Activated CD4-positive, alpha-beta T cell treated with anti-CD3 and anti-CD28 coated beads, Interleukin-2, amount 10 ng/mL, durations not matched to agents 24 days and 14 days (primary cell): Measurements from ENCODE around the gene KRTAP10-4. TPM values are rescaled to one million over a fixed set of nuclear protein-coding genes. Genes with fewer than 3 reads are reported as not detected.
"Not testable (repeated sequence)": the region's sequence is repeated elsewhere in the genome, so short reads cannot be mapped to it uniquely, and the experiment has no call there.

ENCODE experiments used
- DNase-seq: peaks from one replicate; pipeline ENCODE4 v3.0.0; 2022
- H3K27ac Mint-ChIP-seq: one replicate; pipeline ENCODE4 v1.8.0; 2022; ENCODE audit warnings: mild to moderate bottlenecking, mixed read lengths
- H3K27me3 Mint-ChIP-seq: one replicate; pipeline ENCODE4 v1.8.0; 2022; ENCODE audit warnings: mixed read lengths
- H3K36me3 Mint-ChIP-seq: one replicate; pipeline ENCODE4 v1.8.0; 2022; ENCODE audit warnings: low read depth, mild to moderate bottlenecking, mixed read lengths
- H3K4me1 Mint-ChIP-seq: one replicate; pipeline ENCODE4 v1.8.0; 2021; ENCODE audit warnings: mixed read lengths
- H3K4me3 Mint-ChIP-seq: one replicate; pipeline ENCODE4 v1.8.0; 2022; ENCODE audit warnings: mild to moderate bottlenecking, moderate library complexity, mixed read lengths
- H3K9me3 Mint-ChIP-seq: one replicate; pipeline ENCODE4 v1.8.0; 2021; ENCODE audit warnings: mixed read lengths
- intact Hi-C: fragments of 100-400 bp; cut with micrococcal nuclease; formaldehyde crosslinking; loops from one replicate; pipeline ENCODE4 v1.15.1; 2023
- total RNA-seq: library from RNA; stranded (reverse); gene quantifications from 2 replicates; pipeline ENCODE4 v1.2.3, GENCODE V29; 2022

Gene KRTAP10-4
- total RNA-seq, 1 donor from 2014 or later, result not detected

GRCh38 chr21:44547656-44548331, 25.7 kb upstream of the KRTAP10-4 start:
- Mint-ChIP-seq H3K36me3 (peaks cover 18% of the 10 kb centered on the region), H3K27me3 (no peaks in the 10 kb centered on the region), H3K27ac (peak overlapping the region; percentile 80), H3K4me1 (peaks cover 13% of the 10 kb centered on the region), H3K9me3 (peaks cover 19% of the 10 kb centered on the region), H3K4me3 (peak overlapping the region; percentile 60)
- intact Hi-C loops, result no loop called here
- DNase-seq, result peak; percentile 64

GRCh38 chr21:44548381-44548780, 25.1 kb upstream of the KRTAP10-4 start:
- no peaks in the 10 kb centered on the region for H3K27me3 Mint-ChIP-seq
- H3K4me3 Mint-ChIP-seq, result no peak overlapping the region
- peaks cover 19% of the 10 kb centered on the region for H3K9me3 Mint-ChIP-seq
- peaks cover 18% of the 10 kb centered on the region for H3K36me3 Mint-ChIP-seq
- intact Hi-C loops, result no loop called here
- peaks cover 13% of the 10 kb centered on the region for H3K4me1 Mint-ChIP-seq
- H3K27ac Mint-ChIP-seq, result no peak overlapping the region
- DNase-seq, result no peak

- H3K27ac Mint-ChIP-seq, result no peak overlapping the region
- H3K36me3 Mint-ChIP-seq, result peaks cover 18% of the 10 kb centered on the region
- H3K4me3 Mint-ChIP-seq, result no peak overlapping the region
- H3K27me3 Mint-ChIP-seq, result no peaks in the 10 kb centered on the region
- peaks cover 13% of the 10 kb centered on the region for H3K4me1 Mint-ChIP-seq
- no peak for DNase-seq
- intact Hi-C loops, result no loop called here
- H3K9me3 Mint-ChIP-seq, result peaks cover 19% of the 10 kb centered on the region
Measured at GRCh38 chr21:44548922-44549321, 24.6 kb upstream of the KRTAP10-4 start.

- Mint-ChIP-seq H3K27me3 (peaks cover 1% of the 10 kb centered on the region), H3K4me3 (no peak overlapping the region), H3K36me3 (peaks cover 18% of the 10 kb centered on the region), H3K27ac (no peak overlapping the region), H3K9me3 (peaks cover 19% of the 10 kb centered on the region), H3K4me1 (peaks cover 13% of the 10 kb centered on the region)
- DNase-seq, result no peak
- intact Hi-C loops, result no loop called here
Measured at GRCh38 chr21:44549525-44550211, 23.9 kb upstream of the KRTAP10-4 start.

- Mint-ChIP-seq H3K9me3 (peaks cover 19% of the 10 kb centered on the region), H3K4me1 (peaks cover 13% of the 10 kb centered on the region), H3K36me3 (peaks cover 18% of the 10 kb centered on the region)
- H3K4me3 Mint-ChIP-seq, H3K27ac Mint-ChIP-seq, DNase-seq, H3K27me3 Mint-ChIP-seq, intact Hi-C loops: not testable (repeated sequence)
Measured at GRCh38 chr21:44550285-44550684, 23.2 kb upstream of the KRTAP10-4 start.

GRCh38 chr21:44550807-44551206, 22.7 kb upstream of the KRTAP10-4 start:
- H3K27me3 Mint-ChIP-seq, result peaks cover 2% of the 10 kb centered on the region

GRCh38 chr21:44551340-44551961, 22.1 kb upstream of the KRTAP10-4 start, which contains the start of gene KRTAP10-2:
Gene KRTAP10-2, minus strand, starts transcription at chr21:44551505. Its CDS starts 47 bp downstream, at chr21:44551458.
- H3K27me3 Mint-ChIP-seq, result peaks cover 5% of the 10 kb centered on the region
- H3K36me3 Mint-ChIP-seq, result peaks cover 14% of the 10 kb centered on the region
- H3K9me3 Mint-ChIP-seq, result peaks cover 15% of the 10 kb centered on the region
- intact Hi-C loops, result no loop called here
- H3K27ac Mint-ChIP-seq, result no peak within 1 kb of the TSS
- no peak within 1 kb of the TSS for H3K4me3 Mint-ChIP-seq
- peaks cover 13% of the 10 kb centered on the region for H3K4me1 Mint-ChIP-seq
- DNase-seq, result no peak

More at GRCh38 chr21:44550807-44551206, 22.7 kb upstream of the KRTAP10-4 start:
- H3K27ac Mint-ChIP-seq, result no peak overlapping the region
- intact Hi-C loops, result no loop called here
- H3K9me3 Mint-ChIP-seq, result peaks cover 15% of the 10 kb centered on the region
- no peak overlapping the region for H3K4me3 Mint-ChIP-seq
- peaks cover 14% of the 10 kb centered on the region for H3K36me3 Mint-ChIP-seq
- peaks cover 13% of the 10 kb centered on the region for H3K4me1 Mint-ChIP-seq
- DNase-seq, result no peak

- peaks cover 10% of the 10 kb centered on the region for H3K4me1 Mint-ChIP-seq
- peaks cover 7% of the 10 kb centered on the region for H3K27me3 Mint-ChIP-seq
- no peak overlapping the region for H3K27ac Mint-ChIP-seq
- no peak for DNase-seq
- peaks cover 7% of the 10 kb centered on the region for H3K36me3 Mint-ChIP-seq
- no peak overlapping the region for H3K4me3 Mint-ChIP-seq
- intact Hi-C loops, result no loop called here
- H3K9me3 Mint-ChIP-seq, result peaks cover 8% of the 10 kb centered on the region
Measured at GRCh38 chr21:44552136-44552535, 21.4 kb upstream of the KRTAP10-4 start.

- Mint-ChIP-seq H3K9me3 (peaks cover 2% of the 10 kb centered on the region), H3K4me1 (peaks cover 5% of the 10 kb centered on the region), H3K27ac (no peak overlapping the region), H3K27me3 (peaks cover 7% of the 10 kb centered on the region), H3K4me3 (no peak overlapping the region), H3K36me3 (peaks cover 2% of the 10 kb centered on the region)
- intact Hi-C loops, result no loop called here
- DNase-seq, result no peak
Measured at GRCh38 chr21:44552681-44553080, 20.8 kb upstream of the KRTAP10-4 start.

- H3K27ac Mint-ChIP-seq, result no peak overlapping the region
- intact Hi-C loops, result no loop called here
- no peaks in the 10 kb centered on the region for H3K36me3 Mint-ChIP-seq
- H3K4me3 Mint-ChIP-seq, result no peak overlapping the region
- no peaks in the 10 kb centered on the region for H3K9me3 Mint-ChIP-seq
- no peak for DNase-seq
- peaks cover 20% of the 10 kb centered on the region for H3K27me3 Mint-ChIP-seq
- no peaks in the 10 kb centered on the region for H3K4me1 Mint-ChIP-seq
Measured at GRCh38 chr21:44555200-44555875, 18.2 kb upstream of the KRTAP10-4 start.

GRCh38 chr21:44556879-44557278, 16.6 kb upstream of the KRTAP10-4 start:
- Mint-ChIP-seq H3K9me3 (peaks cover 11% of the 10 kb centered on the region), H3K4me3 (no peak overlapping the region), H3K4me1 (no peaks in the 10 kb centered on the region), H3K27me3 (peaks cover 26% of the 10 kb centered on the region), H3K36me3 (no peaks in the 10 kb centered on the region), H3K27ac (no peak overlapping the region)
- DNase-seq, result no peak
- intact Hi-C loops, result no loop called here

- no peaks in the 10 kb centered on the region for H3K36me3 Mint-ChIP-seq
- no peak for DNase-seq
- H3K27me3 Mint-ChIP-seq, result peaks cover 30% of the 10 kb centered on the region
- intact Hi-C loops, result no loop called here
- H3K4me1 Mint-ChIP-seq, result no peaks in the 10 kb centered on the region
- H3K9me3 Mint-ChIP-seq, result peaks cover 17% of the 10 kb centered on the region
- H3K27ac Mint-ChIP-seq, result no peak overlapping the region
- H3K4me3 Mint-ChIP-seq, result no peak overlapping the region
Measured at GRCh38 chr21:44557491-44558328, 15.8 kb upstream of the KRTAP10-4 start.

GRCh38 chr21:44558329-44558675, 15.2 kb upstream of the KRTAP10-4 start:
- Mint-ChIP-seq H3K27me3 (peaks cover 30% of the 10 kb centered on the region), H3K9me3 (peaks cover 17% of the 10 kb centered on the region)
- DNase-seq, intact Hi-C loops, H3K27ac Mint-ChIP-seq, H3K4me3 Mint-ChIP-seq, H3K36me3 Mint-ChIP-seq, H3K4me1 Mint-ChIP-seq: not testable (repeated sequence)
